Liver (tissue), 9 donors: ENCODE measurements around the gene SLC16A5. TPM values are rescaled to one million over a fixed set of nuclear protein-coding genes. Genes with fewer than 3 reads are reported as not detected.

Experiments
- DNase-seq: peaks from one replicate; pipeline ENCODE4 v3.0.0-alpha.2; 2017; ENCODE audit warnings: low spot score
- H3K27ac ChIP-seq, 2 donors: one replicate each; pipeline ENCODE4 v1.7.0; 2013; ENCODE audit warnings: inconsistent platforms in 2 of 2, low read length in 2 of 2, control low read depth in 1 of 2, low read depth in 1 of 2, mild to moderate bottlenecking in 1 of 2
- H3K27me3 ChIP-seq, 4 donors: one replicate each; pipeline versions ENCODE4 v1.6.1 to v1.7.0; 2013; ENCODE audit warnings: low read length in 3 of 4, inconsistent platforms in 1 of 4, mild to moderate bottlenecking in 1 of 4, moderate library complexity in 1 of 4; ENCODE audit not compliant: control insufficient read depth in 4 of 4, insufficient read depth in 4 of 4
- H3K36me3 ChIP-seq, 4 donors: one replicate each; pipeline versions ENCODE4 v1.6.1 to v1.7.0; 2013; ENCODE audit warnings: low read length in 3 of 4, mild to moderate bottlenecking in 3 of 4, low read depth in 1 of 4, moderate library complexity in 1 of 4; ENCODE audit not compliant: control insufficient read depth in 4 of 4, insufficient read depth in 3 of 4
- H3K4me1 ChIP-seq, 4 donors: one replicate each; pipeline versions ENCODE4 v1.6.1 to v1.7.0; 2013; ENCODE audit warnings: low read length in 3 of 4, mild to moderate bottlenecking in 3 of 4, moderate library complexity in 1 of 4; ENCODE audit not compliant: control insufficient read depth in 4 of 4, insufficient read depth in 4 of 4
- H3K4me3 ChIP-seq, 3 donors: one replicate each; pipeline versions ENCODE4 v1.6.1 to v1.7.0; 2013; ENCODE audit warnings: low read length in 3 of 3, control low read depth in 1 of 3, low read depth in 1 of 3, mild to moderate bottlenecking in 1 of 3
- H3K9ac ChIP-seq, 2 donors: one replicate each; pipeline ENCODE4 v1.7.0; 2013; ENCODE audit warnings: low read length in 2 of 2, mild to moderate bottlenecking in 2 of 2, moderate library complexity in 2 of 2, control low read depth in 1 of 2, low read depth in 1 of 2
- H3K9me3 ChIP-seq, 4 donors: one replicate each; pipeline versions ENCODE4 v1.6.1 to v1.7.0; 2013; ENCODE audit warnings: low read length in 3 of 4; ENCODE audit not compliant: control insufficient read depth in 4 of 4
- CTCF ChIP-seq: fragments of 150-350 bp; IDR thresholded peaks from 2 replicates; pipeline ENCODE4 v1.5.1; 2017; ENCODE audit warnings: improper control_type of control experiment, low read depth, low read length; ENCODE audit not compliant: missing input control
- EGR1 ChIP-seq, 2 donors: IDR thresholded peaks; 2 replicates each; pipeline ENCODE4 v1.6.1; 2016 to 2018; ENCODE audit warnings: antibody characterized with exemption in 2 of 2, low read depth in 2 of 2
- FOXA1 ChIP-seq: IDR thresholded peaks from 2 replicates; pipeline ENCODE4 v1.6.1; 2016; ENCODE audit warnings: antibody characterized with exemption
- FOXA2 ChIP-seq: IDR thresholded peaks from 2 replicates; pipeline ENCODE4 v1.6.1; 2016; ENCODE audit warnings: antibody characterized with exemption
- GABPA ChIP-seq, 2 donors: IDR thresholded peaks in 1 of 2; conservative IDR thresholded peaks in 1 of 2; 2 replicates each; pipeline ENCODE4 v1.6.1; 2016; ENCODE audit warnings: antibody characterized with exemption in 2 of 2, mild to moderate bottlenecking in 1 of 2, moderate library complexity in 1 of 2
- HNF4A ChIP-seq, 2 donors: conservative IDR thresholded peaks; 2 replicates each; pipeline ENCODE4 v1.6.1; 2016; ENCODE audit warnings: antibody characterized with exemption in 2 of 2, mild to moderate bottlenecking in 2 of 2
- HNF4G ChIP-seq: IDR thresholded peaks from 2 replicates; pipeline ENCODE4 v1.6.1; 2016; ENCODE audit warnings: antibody characterized with exemption
- JUND ChIP-seq, 2 donors: IDR thresholded peaks; 2 replicates each; pipeline ENCODE4 v1.6.1; 2016; ENCODE audit warnings: antibody characterized with exemption in 2 of 2
- MAX ChIP-seq: IDR thresholded peaks from 2 replicates; pipeline ENCODE4 v1.6.1; 2016; ENCODE audit warnings: antibody characterized with exemption
- NR2F2 ChIP-seq: IDR thresholded peaks from 2 replicates; pipeline ENCODE4 v1.6.1; 2016; ENCODE audit warnings: antibody characterized with exemption
- RAD21 ChIP-seq, 2 donors: IDR thresholded peaks; 2 replicates each; pipeline ENCODE4 v1.6.1; 2016; ENCODE audit warnings: antibody characterized with exemption in 2 of 2, mild to moderate bottlenecking in 2 of 2
- REST ChIP-seq: IDR thresholded peaks from 2 replicates; pipeline ENCODE4 v1.6.1; 2016; ENCODE audit warnings: antibody characterized with exemption, mild to moderate bottlenecking
- RXRA ChIP-seq, 2 donors: IDR thresholded peaks; 2 replicates each; pipeline ENCODE4 v1.6.1; 2017 to 2018; ENCODE audit warnings: antibody characterized with exemption in 2 of 2, mild to moderate bottlenecking in 1 of 2
- SP1 ChIP-seq: IDR thresholded peaks from 2 replicates; pipeline ENCODE4 v1.6.1; 2018; ENCODE audit warnings: antibody characterized with exemption, mild to moderate bottlenecking
- TAF1 ChIP-seq: conservative IDR thresholded peaks from 2 replicates; pipeline ENCODE4 v1.6.1; 2016; ENCODE audit warnings: antibody characterized with exemption, mild to moderate bottlenecking
- YY1 ChIP-seq: IDR thresholded peaks from 2 replicates; pipeline ENCODE4 v1.6.1; 2016; ENCODE audit warnings: antibody characterized with exemption, mild to moderate bottlenecking
- ZBTB33 ChIP-seq: IDR thresholded peaks from 2 replicates; pipeline ENCODE4 v1.6.1; 2016; ENCODE audit warnings: antibody characterized with exemption
- WGBS: extraction: QIAGEN DNeasy Blood & Tissue Kit; methylation state at CpG from one replicate; pipeline ENCODE4 v1.1.7; 2013; 5-methylcytosine and 5-hydroxymethylcytosine counted together
- polyA plus RNA-seq, 2 donors: library from polyadenylated mRNA; stranded (reverse) in 1 of 2; unstranded in 1 of 2; fragments of 200-250 nt in 1 of 2; fragments of >200 nt in 1 of 2; fragmentation: Nextera tagmentation in 1 of 2; extraction: Ambion mirVana in 1 of 2; gene quantifications; one replicate each; pipeline versions ENCODE4 v1.2.1 to v1.2.3, GENCODE V29; 2013 to 2015
- total RNA-seq, 2 donors: library from RNA; depleted of rRNA; stranded (reverse); fragments of >200 nt; gene quantifications; one replicate each; pipeline ENCODE4 v1.2.3, GENCODE V29; 2014
- donor health status: healthy.
- donor health status: healthy.
- donor health status: healthy.
- donor health status: healthy.
- donor health status: healthy.

Gene SLC16A5
- total and polyA plus RNA-seq, 4 donors = 1.0 to 4.5 (median 2.6) TPM

GRCh38 chr17:75108193-75108592 lies 20.4 kb downstream of the SLC16A5 start (continued):
- TF ChIP-seq HNF4A (conservative IDR thresholded peaks at IDR 0.05) (no peak), JUND (IDR thresholded peaks at IDR 0.05) (no peak), SP1 (no peak), MAX (no peak), FOXA1 (no peak)

GRCh38 chr17:75109046-75109406 lies 21.3 kb downstream of the SLC16A5 start:
- H3K27ac ChIP-seq = no peak overlapping the region
- no peaks in the 10 kb centered on the region for H3K27me3 ChIP-seq
- H3K36me3 ChIP-seq = no peaks in the 10 kb centered on the region
- TF ChIP-seq REST (no peak), GABPA (IDR thresholded peaks at IDR 0.05 in 1 of 2, conservative IDR thresholded peaks at IDR 0.05 in 1 of 2) (no peak), CTCF (no peak), SP1 (no peak), RXRA (IDR thresholded peaks at IDR 0.05) (no peak), FOXA2 (no peak), HNF4G (no peak), EGR1 (IDR thresholded peaks at IDR 0.05; ENCODE audit: low read depth in 2 of 2) (no peak), TAF1 (no peak), ZBTB33 (no peak), JUND (IDR thresholded peaks at IDR 0.05) (no peak), MAX (no peak), YY1 (no peak), NR2F2 (no peak), FOXA1 (no peak), RAD21 (IDR thresholded peaks at IDR 0.05) (no peak)
- H3K4me1 ChIP-seq = peaks cover 5 to 25% (median 19%) of the 10 kb centered on the region in 4 donors
- 32% methylated on average over 22 of the region's 22 CpGs for WGBS
- peak overlapping the region in 1 of 2 donors; percentile 80 for H3K9ac ChIP-seq
- H3K4me3 ChIP-seq = peak overlapping the region in 2 of 3 donors; percentile 72 to 84
- no peak for DNase-seq
- H3K9me3 ChIP-seq = no peaks in the 10 kb centered on the region
